SK-N-MC (cell line): ENCODE measurements around the gene SHE.

Source experiments
- EZH2 ChIP-seq: fragments of 200-600 bp; sonication (generic); IDR thresholded peaks from one replicate; pipeline ENCODE4 v1.6.1; 2017; ENCODE audit warnings: antibody characterized with exemption
- FOXP2 ChIP-seq: optimal IDR thresholded peaks from 2 replicates; pipeline ENCODE3; 2011; ENCODE audit warnings: mild to moderate bottlenecking, moderate library complexity; ENCODE audit not compliant: insufficient read depth; ENCODE audit errors: extremely low read length, control extremely low read depth
- POLR2AphosphoS5 ChIP-seq: IDR thresholded peaks from 2 replicates; pipeline ENCODE4 v1.6.1; 2012; ENCODE audit warnings: mild to moderate bottlenecking, low read depth, low read length, borderline replicate concordance

- TF ChIP-seq EZH2 (no peak), POLR2AphosphoS5 (no peak), FOXP2 (no peak)
Observed at GRCh38 chr1:154536570-154536969, 34.4 kb upstream of the SHE start.
